GM12801 (cell line): ENCODE data around the gene LTA.

Source experiments
- CTCF ChIP-seq: IDR thresholded peaks from one replicate; pipeline ENCODE4 v1.5.1; 2011; ENCODE audit warnings: control low read depth; ENCODE audit not compliant: insufficient read length; ENCODE audit errors: extremely low read depth

LTA gene

GRCh38 chr6:31575952-31576685 is 4.0 kb downstream of the LTA start:
- no peak for TF ChIP-seq CTCF

GRCh38 chr6:31576897-31577578 is 4.9 kb downstream of the LTA start:
- no peak for TF ChIP-seq CTCF

- no peak for TF ChIP-seq CTCF
Measured at GRCh38 chr6:31577579-31577966, 5.5 kb downstream of the LTA start.

GRCh38 chr6:31578184-31579118 is 6.4 kb downstream of the LTA start:
- TF ChIP-seq CTCF = no peak

GRCh38 chr6:31579119-31579505 is 7.0 kb downstream of the LTA start:
- no peak for TF ChIP-seq CTCF

- TF ChIP-seq CTCF = no peak
Measured at GRCh38 chr6:31579546-31580437, 7.7 kb downstream of the LTA start.
